HG02840 (cell line): Measurements from ENCODE around the gene BMP2.

Experiments used
- ATAC-seq: cut with Tn5 transposase; IDR thresholded peaks from one replicate; pipeline ENCODE4 v1.9.1; 2021; ENCODE audit warnings: mild to moderate bottlenecking, moderate library complexity, moderate number of reproducible peaks; ENCODE audit not compliant: unreplicated experiment, low FRiP score

Gene BMP2

GRCh38 chr20:6767536-6768227 is at the start of gene BMP2:
TSS of gene BMP2 (plus strand) at chr20:6767686. CDS start at chr20:6770127, 2,441 bp downstream.
- ATAC-seq, result peak; percentile 50

DNA sequence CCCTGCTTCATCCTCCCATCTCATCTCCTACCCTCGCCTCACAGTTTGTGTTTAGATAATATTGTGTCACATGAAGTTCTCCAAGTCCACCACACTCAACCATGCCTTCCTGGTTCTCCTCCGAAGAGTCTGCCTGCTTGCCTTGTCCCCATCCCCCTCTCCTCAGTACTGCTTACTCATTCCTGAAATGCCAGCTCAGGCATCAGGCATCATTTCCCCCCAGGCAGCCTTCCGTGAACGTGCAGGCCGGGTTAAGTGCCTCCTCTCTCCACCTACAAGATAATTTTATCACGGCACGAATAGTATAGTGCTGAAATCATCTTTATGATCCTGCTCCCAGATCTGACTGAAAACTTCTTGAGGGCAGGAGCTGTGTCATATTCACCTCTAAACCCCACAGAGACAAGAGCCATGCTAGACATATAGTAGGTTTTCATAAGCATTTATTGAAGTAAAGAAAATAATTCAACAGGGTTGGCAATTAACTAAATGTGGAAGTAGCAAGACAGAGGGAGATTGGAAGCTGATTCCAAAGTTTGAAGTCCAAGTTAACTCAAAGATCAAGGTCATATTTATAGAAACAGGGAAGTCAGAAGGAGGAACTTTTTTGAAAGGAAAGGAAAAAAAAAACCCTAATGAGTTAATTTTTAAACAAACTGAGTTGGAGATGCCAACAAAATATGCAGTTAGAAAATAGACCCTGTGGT is 48.7 kb upstream of the BMP2 start:
- ATAC-seq, result no peak

DNA sequence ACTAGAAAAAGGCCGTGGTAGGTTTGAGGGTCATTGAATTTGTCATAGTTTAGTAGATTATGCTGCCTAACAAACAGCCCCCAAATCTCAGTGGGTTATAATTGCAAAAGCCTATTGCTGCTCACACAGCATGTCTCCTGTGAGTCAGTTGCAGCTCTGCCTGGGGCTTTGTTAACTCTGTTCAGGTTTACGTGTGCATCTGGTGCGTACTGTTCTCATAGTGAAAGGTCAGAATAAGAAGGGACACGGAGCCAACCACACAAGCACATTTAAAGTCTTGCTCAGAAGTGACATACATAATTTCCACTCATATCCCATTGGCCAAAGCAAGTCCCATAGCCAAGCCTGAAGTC is 48.1 kb upstream of the BMP2 start:
- no peak for ATAC-seq

GRCh38 chr20:6726761-6727160 is 40.7 kb upstream of the BMP2 start:
- ATAC-seq, result no peak

DNA sequence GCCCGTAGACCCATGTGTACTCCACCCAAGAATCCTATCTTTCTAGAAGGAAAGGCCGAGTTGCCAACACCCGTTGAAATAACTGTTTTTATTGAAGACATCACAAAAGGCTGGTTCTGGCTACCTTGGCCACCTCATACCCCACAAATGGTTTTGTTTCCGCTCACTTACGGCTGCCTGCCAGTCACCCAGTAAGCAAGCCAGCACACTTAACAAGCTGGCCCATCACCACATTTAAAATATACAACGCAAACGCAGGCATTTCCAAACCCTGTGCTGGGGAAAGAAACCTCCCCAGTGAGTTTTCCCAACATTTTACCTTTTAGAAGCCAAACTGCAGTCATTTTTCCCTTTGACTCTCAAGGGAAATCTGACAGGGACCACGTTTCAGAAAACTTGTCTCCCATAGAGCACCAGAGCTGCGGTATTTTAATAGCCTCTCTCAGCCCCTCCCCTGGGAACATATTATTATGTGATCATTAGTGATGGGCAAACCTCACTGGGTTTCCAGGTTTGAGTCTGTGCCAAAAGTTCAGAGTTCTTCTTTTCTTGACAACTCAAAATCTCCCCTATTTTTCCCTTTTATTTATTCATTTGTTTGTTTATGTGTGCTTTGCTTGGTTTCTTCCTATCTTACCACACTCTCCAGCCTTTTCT is 36.7 kb upstream of the BMP2 start:
- ATAC-seq, result no peak

- no peak for ATAC-seq
Measured at GRCh38 chr20:6732001-6732447, 35.5 kb upstream of the BMP2 start.

DNA sequence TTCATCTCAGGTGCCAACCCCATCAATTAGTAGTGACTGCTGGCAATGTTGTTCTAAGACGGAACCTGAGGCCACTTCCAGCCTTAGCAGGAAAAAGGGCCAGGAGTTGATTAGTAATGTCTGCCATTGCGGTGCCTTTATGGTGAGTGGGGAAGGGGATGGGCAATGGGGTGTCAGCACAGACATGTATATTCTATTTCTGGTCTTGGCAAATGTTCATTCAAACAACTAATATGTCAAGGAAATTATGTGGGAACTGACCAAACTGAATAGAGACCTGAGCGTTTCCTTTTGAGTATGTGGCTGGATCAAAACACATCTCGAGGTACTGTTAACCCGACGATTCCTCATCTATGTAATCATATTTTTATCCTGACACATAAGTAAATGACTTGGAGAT is 34.6 kb upstream of the BMP2 start:
- ATAC-seq, result no peak

- no peak for ATAC-seq
Measured at GRCh38 chr20:6733965-6734364, 33.5 kb upstream of the BMP2 start.

GRCh38 chr20:6735942-6736845 is 31.3 kb upstream of the BMP2 start:
- ATAC-seq, result no peak

GRCh38 chr20:6739406-6739805 is 28.1 kb upstream of the BMP2 start:
- ATAC-seq, result no peak

GRCh38 chr20:6740096-6740495 is 27.4 kb upstream of the BMP2 start:
- no peak for ATAC-seq

DNA sequence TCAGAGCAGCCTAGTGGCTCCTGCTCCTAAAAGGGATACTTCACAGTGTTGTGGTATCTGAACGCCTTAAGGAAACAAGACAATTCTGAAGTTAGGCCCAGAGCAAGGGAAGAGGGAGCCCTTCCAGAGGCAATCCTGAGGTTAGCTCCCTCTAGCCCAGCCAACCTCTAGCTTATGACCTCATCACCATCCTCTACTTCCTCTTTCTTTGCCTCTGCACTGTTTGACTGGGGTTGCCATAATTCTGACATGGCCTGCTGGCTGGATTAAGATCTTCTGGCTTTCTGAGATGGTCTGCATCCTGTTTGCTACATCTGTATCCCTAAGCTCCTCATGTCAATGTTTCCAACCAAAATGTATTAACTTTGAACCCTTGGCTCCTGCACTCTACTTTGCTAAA is 23.3 kb upstream of the BMP2 start:
- no peak for ATAC-seq

GRCh38 chr20:6744805-6745204 is 22.7 kb upstream of the BMP2 start:
- no peak for ATAC-seq

GRCh38 chr20:6746901-6747609 is 20.4 kb upstream of the BMP2 start:
- no peak for ATAC-seq

DNA sequence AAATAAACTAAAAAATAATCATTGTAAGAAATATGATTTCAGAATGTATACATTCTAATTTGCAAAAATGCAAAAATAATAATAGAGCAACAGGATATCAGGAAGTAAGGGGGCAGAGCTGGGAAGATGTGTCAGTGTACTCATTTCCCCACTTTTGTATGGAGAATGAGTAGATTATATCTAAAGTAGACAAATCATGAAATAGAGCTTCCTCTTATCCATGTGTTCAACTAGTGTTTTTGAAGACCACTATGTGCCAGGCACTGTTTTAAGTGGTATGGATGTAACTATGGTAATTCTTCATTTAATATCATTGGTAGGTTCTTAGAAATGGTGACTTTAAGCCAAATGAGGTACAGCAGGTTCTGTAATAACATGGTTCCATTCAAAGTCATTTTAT is 17.0 kb upstream of the BMP2 start:
- ATAC-seq, result no peak

DNA sequence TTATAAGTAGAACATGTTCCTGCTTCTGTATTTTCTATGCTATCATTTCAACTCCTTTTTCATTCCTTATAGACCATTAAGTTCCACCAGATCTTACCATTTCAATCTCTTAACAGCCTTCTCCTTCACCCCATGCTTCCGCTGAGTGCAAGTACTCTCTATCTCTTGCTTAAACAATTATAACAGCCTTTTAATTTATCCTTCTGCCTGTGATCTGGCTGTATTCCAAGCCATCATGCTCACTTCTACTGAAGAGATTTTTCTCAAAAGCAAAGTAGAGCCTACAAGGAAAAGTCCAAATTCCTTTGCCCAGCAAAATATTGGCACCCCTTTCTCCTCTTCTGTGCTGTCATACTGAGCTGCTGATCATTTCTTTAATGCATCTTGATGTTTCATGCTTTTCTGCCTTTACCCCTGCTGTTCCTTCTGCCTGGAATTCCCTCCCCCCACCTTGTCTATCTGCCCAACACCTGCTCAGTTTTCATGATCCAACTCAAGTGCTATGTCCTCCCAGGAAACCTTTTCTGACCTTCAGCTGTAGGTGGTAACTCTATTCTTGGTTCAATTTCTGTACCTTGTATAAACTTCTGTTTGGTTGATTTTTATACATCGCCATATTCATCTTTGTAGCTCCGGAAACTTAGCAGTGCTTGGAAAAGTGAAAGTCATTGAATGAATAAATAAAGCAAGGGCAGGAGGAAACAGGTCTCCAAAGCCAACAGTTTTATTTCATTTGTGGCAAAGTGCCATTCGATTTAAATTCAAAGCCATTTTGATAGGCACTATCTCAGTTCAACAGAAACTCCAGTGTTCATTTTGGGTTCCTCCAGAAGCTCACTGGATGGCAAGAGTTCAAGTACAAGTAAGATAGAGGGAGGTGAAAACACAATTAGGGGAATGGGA is 10.5 kb upstream of the BMP2 start:
- no peak for ATAC-seq

- ATAC-seq, result no peak
Measured at GRCh38 chr20:6764619-6765018, 2.9 kb upstream of the BMP2 start.

DNA sequence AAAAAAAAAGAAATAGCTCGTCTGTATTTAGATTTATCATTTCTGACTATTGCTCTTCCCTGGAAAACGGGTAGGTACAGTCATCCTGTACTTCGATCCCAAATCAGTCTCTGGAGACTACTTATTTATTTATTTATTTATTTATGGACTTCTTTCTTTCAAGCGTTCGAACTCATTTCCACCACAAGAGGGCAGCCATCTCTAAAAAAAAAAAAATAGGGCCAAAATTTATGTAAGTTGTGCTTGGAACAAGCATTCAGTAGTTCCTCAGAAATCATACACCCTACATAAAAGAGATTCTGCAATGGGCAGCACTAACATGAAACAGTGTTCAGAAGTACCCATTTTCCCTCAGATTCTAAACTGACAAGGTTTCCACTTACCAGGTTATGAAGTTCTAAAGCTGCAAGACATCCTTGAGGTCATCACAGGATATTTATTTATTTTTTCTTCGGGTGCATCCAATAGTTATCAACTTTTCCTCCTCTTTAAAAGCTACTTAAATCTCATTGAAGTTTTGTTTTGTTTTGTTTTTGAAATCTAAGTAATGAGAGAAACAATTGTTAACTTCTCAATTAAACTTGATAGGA is 1.9 kb upstream of the BMP2 start:
- ATAC-seq, result no peak

GRCh38 chr20:6766433-6766832 is 1.1 kb upstream of the BMP2 start:
- ATAC-seq, result no peak
